Progenitor cell of endocrine pancreas (in vitro differentiated cells): ENCODE data around the gene CCBE1. TPM values are rescaled to one million over a fixed set of nuclear protein-coding genes. Genes with fewer than 3 reads are reported as not detected.
A peak's percentile ranks its signal among the peaks of the same experiment; 100 is the strongest.

Experiments
- DNase-seq: peaks from one replicate; pipeline ENCODE4 v3.0.0; 2021; ENCODE audit warnings: low spot score; ENCODE audit not compliant: unreplicated experiment
- H3K27ac Mint-ChIP-seq: 2 replicates; pipeline ENCODE4 v1.8.0; 2021; ENCODE audit warnings: mild to moderate bottlenecking, moderate library complexity, mixed read lengths
- H3K27me3 Mint-ChIP-seq: 2 replicates; pipeline ENCODE4 v1.8.0; 2021; ENCODE audit warnings: mixed read lengths
- H3K36me3 Mint-ChIP-seq: 2 replicates; pipeline ENCODE4 v1.8.0; 2022; ENCODE audit warnings: mixed read lengths; ENCODE audit not compliant: insufficient read depth
- H3K4me1 Mint-ChIP-seq: 2 replicates; pipeline ENCODE4 v1.8.0; 2021; ENCODE audit warnings: low read depth, mixed read lengths
- H3K4me3 Mint-ChIP-seq: 2 replicates; pipeline ENCODE4 v1.8.0; 2021; ENCODE audit warnings: low read depth, mild to moderate bottlenecking, moderate library complexity, mixed read lengths
- H3K9me3 Mint-ChIP-seq: 2 replicates; pipeline ENCODE4 v1.8.0; 2021; ENCODE audit warnings: low read depth, mixed read lengths
- CTCF ChIP-seq: fragments of 200-600 bp; sonication (generic); IDR thresholded peaks from one replicate; pipeline ENCODE4 v1.5.0; 2021; ENCODE audit warnings: antibody characterized with exemption, mild to moderate bottlenecking; ENCODE audit not compliant: unreplicated experiment
- total RNA-seq: library from RNA; stranded (reverse); gene quantifications from 2 replicates; pipeline ENCODE4 v1.2.1, GENCODE V29; 2021

Gene CCBE1
- total RNA-seq, 1 donor from 2014 or later = 1.2 TPM

DNA sequence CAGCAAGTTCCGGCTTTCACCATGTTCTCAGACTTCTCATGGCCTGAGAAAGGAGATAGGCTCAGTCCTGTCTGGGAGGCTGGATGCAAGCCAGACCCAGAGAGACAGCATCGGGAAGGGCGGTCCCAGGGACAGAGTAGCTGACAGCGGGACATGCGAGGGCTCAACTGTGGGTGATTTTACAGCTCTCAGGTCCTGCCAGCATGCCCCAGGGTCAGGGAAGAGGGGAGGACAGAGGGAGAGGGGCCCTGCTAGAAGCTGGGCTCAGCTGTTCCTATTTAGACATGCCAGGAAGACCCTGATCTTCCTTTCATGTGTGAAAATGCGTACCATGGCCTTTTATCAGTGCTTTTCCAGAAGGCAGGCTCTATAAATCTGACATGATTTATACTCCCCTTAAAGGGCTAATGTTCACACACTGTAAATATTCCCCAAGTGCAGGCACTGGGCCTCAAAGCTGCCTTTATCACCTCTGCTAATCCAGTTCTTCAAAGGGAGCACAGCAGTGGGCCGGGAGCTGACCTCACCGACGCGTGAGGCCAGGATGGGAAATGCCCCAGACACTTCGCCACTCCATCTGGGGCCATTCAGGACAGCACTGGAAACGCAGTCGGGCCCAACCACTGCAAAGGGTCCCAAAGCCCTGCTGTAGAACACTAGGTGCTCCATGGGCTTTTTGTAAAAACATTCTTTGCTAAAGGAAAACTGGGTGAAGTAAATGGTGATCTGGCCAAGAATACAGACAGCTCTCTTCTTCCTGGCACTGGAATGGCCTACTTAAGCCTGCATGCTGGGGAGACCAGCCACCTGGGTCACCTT lies 242.1 kb downstream of the CCBE1 start:
- no peak overlapping the region for H3K4me3 Mint-ChIP-seq
- TF ChIP-seq CTCF = no peak
- H3K27ac Mint-ChIP-seq = peak overlapping the region; percentile 73
- H3K27me3 Mint-ChIP-seq = peaks cover 77% of the 10 kb centered on the region
- DNase-seq = no peak
- H3K4me1 Mint-ChIP-seq = peaks cover 17% of the 10 kb centered on the region
- no peaks in the 10 kb centered on the region for H3K9me3 Mint-ChIP-seq
- no peaks in the 10 kb centered on the region for H3K36me3 Mint-ChIP-seq

- Mint-ChIP-seq H3K27me3 (peaks cover 78% of the 10 kb centered on the region), H3K4me3 (no peak overlapping the region), H3K9me3 (no peaks in the 10 kb centered on the region), H3K36me3 (no peaks in the 10 kb centered on the region), H3K4me1 (peaks cover 8% of the 10 kb centered on the region), H3K27ac (no peak overlapping the region)
- TF ChIP-seq CTCF = no peak
- no peak for DNase-seq
Measured at GRCh38 chr18:59453468-59453961, 243.7 kb downstream of the CCBE1 start.

GRCh38 chr18:59451963-59452362 lies 245.3 kb downstream of the CCBE1 start:
- H3K36me3 Mint-ChIP-seq = no peaks in the 10 kb centered on the region
- H3K27ac Mint-ChIP-seq = no peak overlapping the region
- no peak for TF ChIP-seq CTCF
- H3K27me3 Mint-ChIP-seq = peaks cover 69% of the 10 kb centered on the region
- peaks cover 8% of the 10 kb centered on the region for H3K4me1 Mint-ChIP-seq
- DNase-seq = no peak
- H3K4me3 Mint-ChIP-seq = no peak overlapping the region
- H3K9me3 Mint-ChIP-seq = no peaks in the 10 kb centered on the region

GRCh38 chr18:59451073-59451472 lies 246.2 kb downstream of the CCBE1 start:
- Mint-ChIP-seq H3K27me3 (peaks cover 60% of the 10 kb centered on the region), H3K4me3 (no peak overlapping the region), H3K27ac (no peak overlapping the region), H3K9me3 (no peaks in the 10 kb centered on the region), H3K4me1 (peaks cover 8% of the 10 kb centered on the region), H3K36me3 (no peaks in the 10 kb centered on the region)
- DNase-seq = no peak
- no peak for TF ChIP-seq CTCF

DNA sequence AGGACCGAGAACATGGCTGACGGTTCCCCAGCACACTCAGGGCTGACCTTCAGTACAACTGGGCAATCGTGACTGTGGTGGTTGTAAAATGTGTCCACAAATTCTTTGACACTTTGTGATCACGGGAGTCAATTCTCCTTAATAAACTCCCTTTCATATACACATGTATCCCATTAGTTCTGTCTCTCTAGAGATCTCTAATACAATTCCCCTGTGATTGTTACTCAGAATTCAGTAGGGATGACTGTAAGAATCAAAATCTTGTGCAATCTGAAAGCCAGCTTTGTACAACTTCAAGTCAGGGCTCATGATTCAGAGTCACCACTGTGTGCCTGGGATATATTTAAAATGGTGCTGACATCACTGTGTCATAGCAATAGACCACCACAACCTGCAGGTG lies 248.7 kb downstream of the CCBE1 start:
- Mint-ChIP-seq H3K4me3 (no peak overlapping the region), H3K9me3 (no peaks in the 10 kb centered on the region), H3K27ac (no peak overlapping the region), H3K36me3 (no peaks in the 10 kb centered on the region), H3K4me1 (peaks cover 1% of the 10 kb centered on the region), H3K27me3 (peaks cover 46% of the 10 kb centered on the region)
- no peak for DNase-seq
- TF ChIP-seq CTCF = no peak
